Measurements from ENCODE around the gene SCAMP2.
A peak's percentile ranks its signal among the peaks of the same experiment; 100 is the strongest.

SCAMP2 gene

DNA sequence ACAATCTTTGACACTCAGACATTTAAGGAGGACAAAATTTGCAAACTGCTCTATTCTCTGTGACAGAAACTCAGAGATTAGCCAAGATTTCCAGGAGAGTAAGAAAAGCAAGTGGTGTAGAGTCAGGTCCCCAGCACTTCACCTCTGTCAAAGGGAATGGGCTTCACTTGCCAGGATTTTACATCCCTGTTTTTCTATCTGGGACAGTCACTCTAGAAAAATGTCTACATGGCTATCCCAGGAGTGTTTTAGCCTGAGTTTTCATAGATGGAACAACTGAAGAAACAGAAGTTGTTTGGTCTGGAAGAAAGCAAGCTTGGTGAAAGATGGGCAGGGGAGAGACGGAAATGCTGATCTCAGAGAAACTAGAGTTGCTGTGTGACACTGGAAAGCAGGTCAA is 30.5 kb upstream of the SCAMP2 start:
- H3K4me3 ChIP-seq (ENCODE audit: low read depth in 1 of 2, low read length in 2 of 2) = no peak overlapping the region
- H3K9ac ChIP-seq (ENCODE audit: low read depth, low read length) = no peak overlapping the region
- no peak overlapping the region for H3K27ac ChIP-seq (ENCODE audit: low read length)
- H3K4me2 ChIP-seq (ENCODE audit: insufficient read depth, low read length) = no peak overlapping the region
- peaks cover 22% of the 10 kb centered on the region for H3K79me2 ChIP-seq (ENCODE audit: insufficient read depth, low read length)
- DNase-seq = no peak
- no peak for ATAC-seq (ENCODE audit: insufficient read depth, low read depth)
- H3K36me3 ChIP-seq (ENCODE audit: insufficient read depth, low read length) = peaks cover 57% of the 10 kb centered on the region
- H2AFZ ChIP-seq (ENCODE audit: low read depth, low read length) = no peak overlapping the region
- peaks cover 27% of the 10 kb centered on the region for H3K4me1 ChIP-seq (ENCODE audit: insufficient read depth, low read length)
- no peak for TF ChIP-seq EZH2 (IDR thresholded peaks at IDR 0.05; ENCODE audit: borderline replicate concordance, low read depth, low read length, severe bottlenecking)
- TF ChIP-seq CTCF (IDR thresholded peaks at IDR 0.05; ENCODE audit: borderline replicate concordance, extremely low read depth, low read length, poor library complexity, severe bottlenecking) = no peak
- H4K20me1 ChIP-seq (ENCODE audit: insufficient read depth, low read length) = no peaks in the 10 kb centered on the region
- H3K27me3 ChIP-seq (ENCODE audit: insufficient read depth, low read length, poor library complexity) = no peaks in the 10 kb centered on the region
- no peaks in the 10 kb centered on the region for H3K9me3 ChIP-seq (ENCODE audit: insufficient read depth, low read length, severe bottlenecking)

DNA sequence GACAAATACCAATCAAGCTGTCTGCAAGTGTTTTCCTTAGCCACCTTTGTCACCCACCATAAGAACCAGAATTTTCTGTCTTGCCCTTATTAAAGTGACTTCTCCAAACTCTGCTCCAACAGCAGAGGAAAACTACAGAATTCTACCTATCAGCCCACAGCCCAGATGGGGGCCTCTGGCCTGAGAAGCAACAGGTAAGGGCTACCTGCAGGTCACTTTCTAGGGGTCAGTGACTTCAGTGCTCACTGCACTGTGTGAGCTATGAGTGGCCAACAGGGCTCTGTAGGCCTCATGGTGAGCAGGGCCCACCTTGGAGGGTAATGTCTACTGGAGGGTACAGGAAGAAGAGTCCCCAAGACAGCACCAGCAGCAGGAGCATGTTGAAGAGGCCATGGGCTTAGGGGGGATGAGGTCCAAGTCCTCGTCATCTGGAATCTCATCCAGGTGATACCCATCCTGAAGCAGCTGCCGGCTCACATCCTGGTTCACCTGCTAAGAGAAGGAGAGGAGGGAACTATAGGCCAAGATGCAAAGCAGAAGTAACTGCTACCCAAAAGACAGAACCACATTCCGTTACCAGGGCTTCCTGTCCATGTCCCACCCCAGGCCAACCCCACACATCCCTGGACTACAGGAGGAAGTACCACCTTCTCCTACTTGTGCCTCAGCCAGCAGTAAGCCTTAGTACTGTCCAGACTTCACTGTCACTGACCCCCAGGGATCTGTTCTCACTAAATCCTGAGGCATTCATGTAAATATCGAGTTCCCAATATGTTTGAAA is 29.3 kb upstream of the SCAMP2 start:
- no peak overlapping the region for H3K4me2 ChIP-seq (ENCODE audit: insufficient read depth, low read length)
- ATAC-seq (ENCODE audit: insufficient read depth, low read depth) (no peak), DNase-seq (no peak)
- no peaks in the 10 kb centered on the region for H3K27me3 ChIP-seq (ENCODE audit: insufficient read depth, low read length, poor library complexity)
- H3K27ac ChIP-seq (ENCODE audit: low read length) = no peak overlapping the region
- no peak overlapping the region for H3K4me3 ChIP-seq (ENCODE audit: low read depth in 1 of 2, low read length in 2 of 2)
- no peak overlapping the region for H2AFZ ChIP-seq (ENCODE audit: low read depth, low read length)
- H3K36me3 ChIP-seq (ENCODE audit: insufficient read depth, low read length) = peaks cover 65% of the 10 kb centered on the region
- H3K9me3 ChIP-seq (ENCODE audit: insufficient read depth, low read length, severe bottlenecking) = no peaks in the 10 kb centered on the region
- H3K9ac ChIP-seq (ENCODE audit: low read depth, low read length) = no peak overlapping the region
- no peaks in the 10 kb centered on the region for H4K20me1 ChIP-seq (ENCODE audit: insufficient read depth, low read length)
- no peak for TF ChIP-seq CTCF (IDR thresholded peaks at IDR 0.05; ENCODE audit: borderline replicate concordance, extremely low read depth, low read length, poor library complexity, severe bottlenecking)
- no peak for TF ChIP-seq EZH2 (IDR thresholded peaks at IDR 0.05; ENCODE audit: borderline replicate concordance, low read depth, low read length, severe bottlenecking)
- peaks cover 23% of the 10 kb centered on the region for H3K4me1 ChIP-seq (ENCODE audit: insufficient read depth, low read length)
- H3K79me2 ChIP-seq (ENCODE audit: insufficient read depth, low read length) = peaks cover 22% of the 10 kb centered on the region

GRCh38 chr15:74901612-74902063 is 28.5 kb upstream of the SCAMP2 start:
- H2AFZ ChIP-seq (ENCODE audit: low read depth, low read length) = peak overlapping the region; percentile 51; the same call in 1 of the 2 replicates
- H3K9ac ChIP-seq (ENCODE audit: low read depth, low read length) = peak overlapping the region; percentile 22
- H3K79me2 ChIP-seq (ENCODE audit: insufficient read depth, low read length) = peaks cover 14% of the 10 kb centered on the region
- peaks cover 70% of the 10 kb centered on the region for H3K36me3 ChIP-seq (ENCODE audit: insufficient read depth, low read length)
- H3K4me3 ChIP-seq (ENCODE audit: low read depth in 1 of 2, low read length in 2 of 2) = no peak overlapping the region
- ATAC-seq (ENCODE audit: insufficient read depth, low read depth) (peak; percentile 56), DNase-seq (peak; percentile 64)
- no peaks in the 10 kb centered on the region for H3K9me3 ChIP-seq (ENCODE audit: insufficient read depth, low read length, severe bottlenecking)
- TF ChIP-seq CTCF (IDR thresholded peaks at IDR 0.05; ENCODE audit: borderline replicate concordance, extremely low read depth, low read length, poor library complexity, severe bottlenecking) = peak; percentile 84
- TF ChIP-seq EZH2 (IDR thresholded peaks at IDR 0.05; ENCODE audit: borderline replicate concordance, low read depth, low read length, severe bottlenecking) = no peak
- peak overlapping the region; percentile 67 for H3K27ac ChIP-seq (ENCODE audit: low read length)
- H3K4me1 ChIP-seq (ENCODE audit: insufficient read depth, low read length) = peaks cover 16% of the 10 kb centered on the region
- no peak overlapping the region for H3K4me2 ChIP-seq (ENCODE audit: insufficient read depth, low read length)
- no peaks in the 10 kb centered on the region for H3K27me3 ChIP-seq (ENCODE audit: insufficient read depth, low read length, poor library complexity)
- H4K20me1 ChIP-seq (ENCODE audit: insufficient read depth, low read length) = no peaks in the 10 kb centered on the region

Data from DND-41 (cell line).